Measurements from ENCODE around the gene SUV39H1.
"Not testable (repeated sequence)": the region's sequence is repeated elsewhere in the genome, so short reads cannot be mapped to it uniquely, and the experiment has no call there.

SUV39H1 gene

GRCh38 chrX:48689208-48689920 is 7.2 kb upstream of the SUV39H1 start:
- H3K36me3 ChIP-seq (ENCODE audit: insufficient read depth, low read length), result no peaks in the 10 kb centered on the region
- no peaks in the 10 kb centered on the region for H3K4me1 ChIP-seq (ENCODE audit: control insufficient read depth, insufficient read depth, low read length)
- no peak overlapping the region for H3K9ac ChIP-seq (ENCODE audit: low read depth, low read length)
- no peak overlapping the region for H3K4me2 ChIP-seq (ENCODE audit: low read length)
- no peak overlapping the region for H3K4me3 ChIP-seq (ENCODE audit: low read length)
- no peaks in the 10 kb centered on the region for H3K9me3 ChIP-seq (replicated peaks; ENCODE audit: low read length)
- peaks cover 15% of the 10 kb centered on the region for H3K27me3 ChIP-seq (ENCODE audit: control insufficient read depth, insufficient read depth, low read length)

GRCh38 chrX:48691746-48692145 is 4.8 kb upstream of the SUV39H1 start:
- H3K4me2 ChIP-seq (ENCODE audit: low read length); H3K4me3 ChIP-seq (ENCODE audit: low read length); H3K9me3 ChIP-seq (replicated peaks; ENCODE audit: low read length); H3K36me3 ChIP-seq (ENCODE audit: insufficient read depth, low read length); H3K27me3 ChIP-seq (ENCODE audit: control insufficient read depth, insufficient read depth, low read length); H3K9ac ChIP-seq (ENCODE audit: low read depth, low read length): not testable (repeated sequence)
- peaks cover 12% of the 10 kb centered on the region for H3K4me1 ChIP-seq (ENCODE audit: control insufficient read depth, insufficient read depth, low read length)

- Histone ChIP-seq H3K4me2 (ENCODE audit: low read length) (peak overlapping the region; percentile 97), H3K4me3 (ENCODE audit: low read length) (peak overlapping the region; percentile 84), H3K9me3 (replicated peaks; ENCODE audit: low read length) (no peaks in the 10 kb centered on the region), H3K36me3 (ENCODE audit: insufficient read depth, low read length) (no peaks in the 10 kb centered on the region), H3K27me3 (ENCODE audit: control insufficient read depth, insufficient read depth, low read length) (no peaks in the 10 kb centered on the region), H3K9ac (ENCODE audit: low read depth, low read length) (no peak overlapping the region), H3K4me1 (ENCODE audit: control insufficient read depth, insufficient read depth, low read length) (peaks cover 12% of the 10 kb centered on the region)
Measured at GRCh38 chrX:48694776-48695533, 1.6 kb upstream of the SUV39H1 start.

GRCh38 chrX:48695534-48695896 is 1.0 kb upstream of the SUV39H1 start:
- no peaks in the 10 kb centered on the region for H3K27me3 ChIP-seq (ENCODE audit: control insufficient read depth, insufficient read depth, low read length)
- H3K4me1 ChIP-seq (ENCODE audit: control insufficient read depth, insufficient read depth, low read length), result peaks cover 12% of the 10 kb centered on the region
- peak overlapping the region; percentile 97 for H3K4me2 ChIP-seq (ENCODE audit: low read length)
- no peaks in the 10 kb centered on the region for H3K36me3 ChIP-seq (ENCODE audit: insufficient read depth, low read length)
- peak overlapping the region; percentile 84 for H3K4me3 ChIP-seq (ENCODE audit: low read length)
- peak overlapping the region; percentile 86 for H3K9ac ChIP-seq (ENCODE audit: low read depth, low read length)
- no peaks in the 10 kb centered on the region for H3K9me3 ChIP-seq (replicated peaks; ENCODE audit: low read length)

GRCh38 chrX:48695925-48696300 is 621 bp upstream of the SUV39H1 start:
- Histone ChIP-seq H3K4me2 (ENCODE audit: low read length) (peak overlapping the region; percentile 97), H3K4me1 (ENCODE audit: control insufficient read depth, insufficient read depth, low read length) (peaks cover 12% of the 10 kb centered on the region), H3K9ac (ENCODE audit: low read depth, low read length) (peak overlapping the region; percentile 86), H3K36me3 (ENCODE audit: insufficient read depth, low read length) (no peaks in the 10 kb centered on the region), H3K27me3 (ENCODE audit: control insufficient read depth, insufficient read depth, low read length) (no peaks in the 10 kb centered on the region), H3K9me3 (replicated peaks; ENCODE audit: low read length) (no peaks in the 10 kb centered on the region), H3K4me3 (ENCODE audit: low read length) (peak overlapping the region; percentile 84)

GRCh38 chrX:48696909-48697727 is 584 bp downstream of the SUV39H1 start:
- H3K4me1 ChIP-seq (ENCODE audit: control insufficient read depth, insufficient read depth, low read length), result peaks cover 12% of the 10 kb centered on the region
- H3K4me2 ChIP-seq (ENCODE audit: low read length), result peak overlapping the region; percentile 91
- peak overlapping the region; percentile 84 for H3K4me3 ChIP-seq (ENCODE audit: low read length)
- peak overlapping the region; percentile 86 for H3K9ac ChIP-seq (ENCODE audit: low read depth, low read length)
- H3K9me3 ChIP-seq (replicated peaks; ENCODE audit: low read length), result no peaks in the 10 kb centered on the region
- peaks cover under 1% of the 10 kb centered on the region for H3K36me3 ChIP-seq (ENCODE audit: insufficient read depth, low read length)
- no peaks in the 10 kb centered on the region for H3K27me3 ChIP-seq (ENCODE audit: control insufficient read depth, insufficient read depth, low read length)

- Histone ChIP-seq H3K9ac (ENCODE audit: low read depth, low read length) (no peak overlapping the region), H3K9me3 (replicated peaks; ENCODE audit: low read length) (no peaks in the 10 kb centered on the region), H3K27me3 (ENCODE audit: control insufficient read depth, insufficient read depth, low read length) (no peaks in the 10 kb centered on the region), H3K4me1 (ENCODE audit: control insufficient read depth, insufficient read depth, low read length) (peaks cover 12% of the 10 kb centered on the region), H3K4me3 (ENCODE audit: low read length) (no peak overlapping the region), H3K36me3 (ENCODE audit: insufficient read depth, low read length) (peaks cover 3% of the 10 kb centered on the region), H3K4me2 (ENCODE audit: low read length) (no peak overlapping the region)
Measured at GRCh38 chrX:48698306-48698705, 1.8 kb downstream of the SUV39H1 start.

GRCh38 chrX:48700246-48700645 is 3.7 kb downstream of the SUV39H1 start:
- Histone ChIP-seq H3K4me2 (ENCODE audit: low read length) (no peak overlapping the region), H3K9ac (ENCODE audit: low read depth, low read length) (no peak overlapping the region), H3K4me1 (ENCODE audit: control insufficient read depth, insufficient read depth, low read length) (peaks cover 9% of the 10 kb centered on the region), H3K9me3 (replicated peaks; ENCODE audit: low read length) (no peaks in the 10 kb centered on the region), H3K36me3 (ENCODE audit: insufficient read depth, low read length) (peaks cover 6% of the 10 kb centered on the region), H3K27me3 (ENCODE audit: control insufficient read depth, insufficient read depth, low read length) (no peaks in the 10 kb centered on the region), H3K4me3 (ENCODE audit: low read length) (no peak overlapping the region)

GRCh38 chrX:48700951-48701653 is 4.6 kb downstream of the SUV39H1 start:
- H3K36me3 ChIP-seq (ENCODE audit: insufficient read depth, low read length), result peaks cover 7% of the 10 kb centered on the region

GRCh38 chrX:48702032-48702431 is 5.5 kb downstream of the SUV39H1 start:
- H3K4me2 ChIP-seq (ENCODE audit: low read length), result no peak overlapping the region
- H3K4me3 ChIP-seq (ENCODE audit: low read length), result no peak overlapping the region
- H3K9ac ChIP-seq (ENCODE audit: low read depth, low read length), result no peak overlapping the region
- H3K27me3 ChIP-seq (ENCODE audit: control insufficient read depth, insufficient read depth, low read length), result no peaks in the 10 kb centered on the region
- H3K4me1 ChIP-seq (ENCODE audit: control insufficient read depth, insufficient read depth, low read length), result no peaks in the 10 kb centered on the region
- H3K9me3 ChIP-seq (replicated peaks; ENCODE audit: low read length), result no peaks in the 10 kb centered on the region
- H3K36me3 ChIP-seq (ENCODE audit: insufficient read depth, low read length), result peaks cover 7% of the 10 kb centered on the region

More at GRCh38 chrX:48700951-48701653, 4.6 kb downstream of the SUV39H1 start:
- Histone ChIP-seq H3K9me3 (replicated peaks; ENCODE audit: low read length) (no peaks in the 10 kb centered on the region), H3K4me3 (ENCODE audit: low read length) (no peak overlapping the region), H3K9ac (ENCODE audit: low read depth, low read length) (no peak overlapping the region), H3K4me2 (ENCODE audit: low read length) (no peak overlapping the region), H3K4me1 (ENCODE audit: control insufficient read depth, insufficient read depth, low read length) (peaks cover under 1% of the 10 kb centered on the region), H3K27me3 (ENCODE audit: control insufficient read depth, insufficient read depth, low read length) (no peaks in the 10 kb centered on the region)

GRCh38 chrX:48702716-48703115 is 6.2 kb downstream of the SUV39H1 start:
- Histone ChIP-seq H3K27me3 (ENCODE audit: control insufficient read depth, insufficient read depth, low read length) (no peaks in the 10 kb centered on the region), H3K4me2 (ENCODE audit: low read length) (no peak overlapping the region), H3K9me3 (replicated peaks; ENCODE audit: low read length) (no peaks in the 10 kb centered on the region), H3K36me3 (ENCODE audit: insufficient read depth, low read length) (peaks cover 7% of the 10 kb centered on the region), H3K4me1 (ENCODE audit: control insufficient read depth, insufficient read depth, low read length) (no peaks in the 10 kb centered on the region), H3K9ac (ENCODE audit: low read depth, low read length) (no peak overlapping the region), H3K4me3 (ENCODE audit: low read length) (no peak overlapping the region)
